Cardiac fibroblast (primary cell): ENCODE results near the gene MED13.

Source experiments
- DNase-seq, 2 donors: peaks; one replicate each; pipeline versions ENCODE4 v3.0.0 to v3.0.0-alpha.2; 2010; ENCODE audit warnings: low read depth in 2 of 2
- H3K4me3 ChIP-seq, 2 donors: replicated peaks in 1 of 2; 1 replicate in 1 of 2; 2 replicates in 1 of 2; pipeline ENCODE4 v1.5.1; 2011; ENCODE audit warnings: low read depth in 2 of 2, low read length in 2 of 2, mild to moderate bottlenecking in 2 of 2, moderate library complexity in 1 of 2
- TF ChIP-seq, protein P1 (sequence below): IDR thresholded peaks from one replicate; pipeline ENCODE4 v1.5.1; 2011; ENCODE audit warnings: low read depth, mild to moderate bottlenecking, low read length, inconsistent platforms

MED13 gene

DNA sequence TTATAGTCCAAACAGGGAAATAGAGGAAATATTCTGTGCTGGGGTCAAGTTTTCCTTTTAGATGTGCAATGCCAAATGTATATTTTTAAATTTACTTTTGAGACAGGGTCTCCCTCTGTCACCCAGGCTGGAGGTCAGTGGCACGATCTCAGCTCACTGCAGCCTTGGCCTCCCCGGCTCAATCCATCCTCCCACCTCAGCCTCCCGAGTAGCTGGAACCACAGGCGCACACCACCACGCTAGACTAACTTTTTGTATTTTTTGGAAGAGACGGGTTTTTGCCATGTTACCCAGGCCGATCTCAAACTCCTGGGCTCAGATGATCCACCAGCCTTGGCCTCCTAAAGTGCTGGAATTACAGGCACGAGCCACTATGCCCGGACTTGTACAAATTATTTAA lies 25.8 kb upstream of the MED13 start:
- H3K4me3 ChIP-seq, result no peak overlapping the region
- TF ChIP-seq, protein P1, sequence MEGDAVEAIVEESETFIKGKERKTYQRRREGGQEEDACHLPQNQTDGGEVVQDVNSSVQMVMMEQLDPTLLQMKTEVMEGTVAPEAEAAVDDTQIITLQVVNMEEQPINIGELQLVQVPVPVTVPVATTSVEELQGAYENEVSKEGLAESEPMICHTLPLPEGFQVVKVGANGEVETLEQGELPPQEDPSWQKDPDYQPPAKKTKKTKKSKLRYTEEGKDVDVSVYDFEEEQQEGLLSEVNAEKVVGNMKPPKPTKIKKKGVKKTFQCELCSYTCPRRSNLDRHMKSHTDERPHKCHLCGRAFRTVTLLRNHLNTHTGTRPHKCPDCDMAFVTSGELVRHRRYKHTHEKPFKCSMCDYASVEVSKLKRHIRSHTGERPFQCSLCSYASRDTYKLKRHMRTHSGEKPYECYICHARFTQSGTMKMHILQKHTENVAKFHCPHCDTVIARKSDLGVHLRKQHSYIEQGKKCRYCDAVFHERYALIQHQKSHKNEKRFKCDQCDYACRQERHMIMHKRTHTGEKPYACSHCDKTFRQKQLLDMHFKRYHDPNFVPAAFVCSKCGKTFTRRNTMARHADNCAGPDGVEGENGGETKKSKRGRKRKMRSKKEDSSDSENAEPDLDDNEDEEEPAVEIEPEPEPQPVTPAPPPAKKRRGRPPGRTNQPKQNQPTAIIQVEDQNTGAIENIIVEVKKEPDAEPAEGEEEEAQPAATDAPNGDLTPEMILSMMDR, result no peak
- no peak for DNase-seq

DNA sequence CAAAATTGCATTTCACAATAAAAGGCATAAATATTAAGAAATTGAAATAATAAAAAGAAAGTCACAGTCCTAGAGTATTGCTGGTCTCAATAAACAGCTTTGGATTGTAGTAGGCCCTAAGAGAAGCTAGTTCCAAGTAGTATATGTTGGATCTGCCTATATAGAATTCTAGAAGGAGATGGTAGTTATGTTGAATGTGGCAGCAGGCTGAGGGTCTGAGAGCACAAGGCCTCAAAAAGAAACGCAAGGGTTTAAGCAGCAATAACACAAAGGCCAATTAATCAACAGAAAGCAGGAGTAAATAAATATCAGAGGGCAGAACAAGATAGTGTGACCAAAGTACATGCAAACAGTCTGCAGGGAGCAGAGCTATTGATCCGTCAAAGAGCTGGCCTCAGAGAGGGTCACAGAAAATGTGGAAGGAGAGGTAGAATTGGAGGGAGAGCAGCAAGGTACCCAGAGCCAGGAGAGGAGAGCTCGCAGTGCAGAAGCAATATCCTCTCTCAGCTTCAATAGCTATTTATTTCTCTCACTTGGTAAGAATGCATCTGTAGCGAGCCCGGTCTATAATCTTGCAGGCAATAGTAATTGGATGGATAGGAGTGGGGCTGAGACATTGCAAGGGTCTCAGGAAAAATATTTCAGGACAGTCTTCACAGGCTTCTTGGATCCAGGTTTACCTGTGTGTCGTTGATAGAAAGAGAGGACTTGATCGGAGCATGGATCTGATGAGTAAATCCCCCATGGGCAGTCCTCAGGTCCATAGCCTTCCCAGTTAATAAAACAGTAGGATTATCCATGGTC lies 25.1 kb upstream of the MED13 start:
- DNase-seq, result no peak
- TF ChIP-seq, protein P1, result no peak
- H3K4me3 ChIP-seq, result no peak overlapping the region

DNA sequence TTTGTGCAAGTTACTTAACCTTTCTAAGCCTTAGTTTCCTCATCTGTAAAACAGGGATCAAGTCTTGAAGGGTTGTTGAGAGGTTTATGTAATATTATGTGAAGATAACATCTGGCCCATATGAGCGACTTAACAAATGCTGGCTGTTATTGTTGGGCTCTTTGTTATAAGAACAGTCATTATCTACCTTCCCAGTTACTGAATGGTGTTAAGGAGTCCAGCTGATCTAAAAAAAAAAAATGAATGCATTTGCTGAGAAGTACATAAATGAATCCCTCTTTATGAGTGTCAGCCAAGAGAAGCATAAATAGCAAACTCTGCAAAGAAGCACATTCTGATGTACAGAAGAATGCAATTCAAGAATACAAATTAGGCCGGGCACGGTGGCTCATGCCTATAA lies 24.3 kb upstream of the MED13 start:
- TF ChIP-seq, protein P1, result no peak
- no peak for DNase-seq
- no peak overlapping the region for H3K4me3 ChIP-seq

DNA sequence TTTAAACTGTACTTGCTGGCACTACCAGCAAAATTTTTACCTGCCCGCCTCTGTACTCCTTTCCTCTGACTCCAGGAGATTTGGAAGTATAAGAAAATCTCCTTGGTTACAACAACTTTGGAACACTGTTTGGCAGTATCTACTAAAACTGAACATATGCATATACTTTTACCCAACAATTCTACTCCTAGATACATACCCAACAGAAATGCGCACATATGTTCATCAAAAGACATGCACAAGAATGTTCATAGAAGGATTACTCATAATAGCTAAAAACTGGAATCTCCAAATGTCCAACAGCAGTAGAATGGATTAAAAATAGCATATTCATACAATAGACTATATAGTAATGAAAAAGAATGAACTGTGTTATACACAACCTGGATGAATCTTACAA lies 21.7 kb upstream of the MED13 start:
- H3K4me3 ChIP-seq, result no peak overlapping the region
- no peak for DNase-seq
- TF ChIP-seq, protein P1, result no peak

DNA sequence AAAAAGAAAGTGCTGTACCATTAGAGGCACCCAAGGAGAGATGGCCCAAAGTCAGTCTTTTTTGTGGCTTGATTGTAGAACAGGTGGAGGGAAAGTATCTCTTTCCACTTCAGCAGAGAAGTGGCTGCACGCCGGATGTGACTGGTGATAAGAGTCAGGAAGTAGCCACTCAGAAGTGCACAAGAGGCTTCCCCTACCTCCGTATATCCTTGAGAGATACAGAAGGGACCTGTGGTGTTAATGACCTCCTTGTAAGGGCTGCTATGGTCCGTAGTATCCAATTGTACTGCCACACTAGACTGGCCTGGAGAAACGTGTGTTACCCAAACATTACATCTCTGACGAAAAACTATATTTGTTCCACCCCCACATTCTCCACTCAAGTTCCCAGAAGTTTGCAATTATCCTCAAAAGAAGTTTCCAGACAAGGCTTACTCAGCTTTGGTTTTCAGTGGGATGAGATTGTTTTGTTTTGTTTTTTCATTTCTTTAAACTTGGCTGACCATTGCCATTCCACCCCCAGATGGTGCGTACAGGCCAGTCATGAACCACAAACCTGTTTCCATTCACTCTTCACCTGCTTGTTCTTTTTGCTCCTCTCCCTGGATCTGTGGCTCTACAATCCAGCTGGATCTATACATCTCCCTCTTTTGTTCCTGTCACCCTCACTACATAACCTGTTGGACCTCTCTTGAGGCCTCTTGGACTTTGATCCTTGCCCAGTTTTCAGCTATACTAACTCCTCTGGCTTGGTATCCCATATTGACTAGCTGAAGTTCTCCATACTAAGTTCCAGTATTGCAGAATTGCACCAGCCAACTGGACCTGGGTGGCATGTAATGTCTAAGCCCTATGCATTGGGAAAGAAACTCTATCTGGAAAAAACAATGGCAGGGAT lies 20.7 kb upstream of the MED13 start:
- no peak overlapping the region for H3K4me3 ChIP-seq
- TF ChIP-seq, protein P1, result no peak
- DNase-seq, result peak; percentile 18 to 33

DNA sequence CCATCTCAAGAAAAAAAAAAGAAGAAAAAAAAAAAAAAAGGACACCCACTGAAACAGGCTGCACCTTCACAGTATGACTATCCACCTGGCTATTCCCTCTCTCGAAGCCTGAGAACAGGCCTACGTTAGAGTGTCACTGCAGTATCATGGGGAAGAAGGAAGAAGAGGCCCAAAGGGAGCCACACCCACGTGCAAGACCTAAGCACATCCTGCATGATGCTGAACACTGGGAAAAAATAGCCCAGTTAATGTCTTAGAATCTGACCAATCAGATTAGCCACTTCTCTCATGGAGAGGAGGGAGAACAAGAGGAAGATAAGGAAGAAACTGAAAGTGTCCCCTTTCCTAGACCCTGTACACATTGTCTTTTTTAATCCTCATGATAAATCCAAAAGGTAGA lies 19.5 kb upstream of the MED13 start:
- DNase-seq, result peak in 1 of 2 donors; percentile 2
- H3K4me3 ChIP-seq, result no peak overlapping the region
- TF ChIP-seq, protein P1, result no peak
